GM18870 (cell line): Measurements from ENCODE around the gene TAF1C.

Experiments used
- ATAC-seq: cut with Tn5 transposase; IDR thresholded peaks from one replicate; pipeline ENCODE4 v1.9.1; 2021; ENCODE audit warnings: moderate library complexity; ENCODE audit not compliant: unreplicated experiment

The TAF1C gene

DNA sequence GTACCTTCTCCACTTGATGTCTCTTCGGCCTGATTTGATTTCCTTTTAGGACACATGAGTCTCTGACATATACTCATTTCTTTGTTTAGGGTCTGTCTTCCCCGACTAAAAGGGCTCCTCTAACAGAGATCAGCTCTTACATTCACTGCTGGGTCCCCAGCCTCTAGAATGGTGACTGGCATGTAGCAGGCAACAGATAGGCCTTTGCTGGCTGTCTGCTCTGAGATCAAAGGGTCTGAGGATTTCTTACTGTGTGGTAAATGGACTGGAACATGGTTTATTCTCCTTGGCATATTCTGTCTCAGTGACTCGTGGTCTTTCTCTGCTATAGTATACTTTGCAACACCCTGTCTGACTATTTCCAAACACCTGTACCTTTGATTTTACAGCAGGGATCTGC, 25.1 kb downstream of the TAF1C start:
- ATAC-seq = no peak

DNA sequence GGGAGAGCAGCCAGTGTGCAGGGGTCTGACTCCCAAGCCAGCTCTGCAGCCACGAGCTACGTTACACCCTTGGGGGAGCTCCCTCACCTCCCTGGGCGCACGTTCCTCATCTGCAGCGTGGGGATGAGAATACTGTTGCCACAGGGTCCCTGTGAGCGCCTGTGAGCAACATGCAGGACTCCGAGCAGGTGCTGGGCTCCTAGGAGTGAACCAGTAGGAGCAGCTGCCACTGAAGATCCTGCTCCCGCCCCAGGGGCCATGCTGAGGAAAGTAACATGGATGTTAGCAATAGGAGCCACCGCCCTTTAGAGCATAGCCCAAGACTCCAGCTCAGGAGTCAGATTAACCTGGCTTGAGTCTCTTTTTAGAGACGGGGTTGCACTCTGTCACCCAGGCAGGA, 25.8 kb downstream of the TAF1C start:
- ATAC-seq = no peak

DNA sequence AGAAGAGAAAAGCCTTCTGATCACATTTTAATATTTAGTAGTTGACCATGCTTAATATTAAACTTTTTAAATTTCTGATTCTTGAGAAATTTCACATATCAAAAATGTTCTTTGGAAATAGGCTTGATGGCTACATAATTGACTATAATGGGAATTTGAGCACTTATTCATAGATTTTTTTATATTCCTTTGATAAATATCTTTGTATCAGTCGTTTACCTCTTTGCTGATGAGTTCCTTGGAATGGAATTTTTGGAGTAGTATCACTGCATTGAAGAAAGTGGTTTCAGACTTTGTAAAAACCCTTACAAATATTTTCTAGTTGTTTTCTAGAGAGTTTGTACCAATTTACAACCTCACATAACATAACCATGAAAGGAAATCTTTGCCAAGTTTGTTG, 27.1 kb downstream of the TAF1C start:
- no peak for ATAC-seq

DNA sequence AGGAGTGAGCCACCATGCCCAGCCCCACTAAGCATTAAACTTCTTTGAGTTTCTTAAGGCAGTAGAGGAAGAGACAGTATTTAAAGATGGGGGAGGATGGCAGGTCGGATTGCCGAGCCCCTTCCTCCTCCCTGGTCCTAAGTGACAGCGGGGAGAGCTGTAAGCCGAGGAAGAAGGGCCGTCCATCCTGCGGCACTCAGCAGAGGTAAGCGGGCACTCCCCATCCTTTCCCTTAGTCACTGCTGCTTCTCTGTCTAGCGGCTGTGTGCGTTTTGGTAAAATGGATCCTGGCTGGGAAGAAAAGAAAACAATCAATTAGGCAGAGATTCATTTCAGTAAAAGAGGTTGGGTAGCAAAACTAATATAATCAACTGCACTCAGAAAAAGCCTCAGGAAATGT, 27.9 kb downstream of the TAF1C start:
- no peak for ATAC-seq

DNA sequence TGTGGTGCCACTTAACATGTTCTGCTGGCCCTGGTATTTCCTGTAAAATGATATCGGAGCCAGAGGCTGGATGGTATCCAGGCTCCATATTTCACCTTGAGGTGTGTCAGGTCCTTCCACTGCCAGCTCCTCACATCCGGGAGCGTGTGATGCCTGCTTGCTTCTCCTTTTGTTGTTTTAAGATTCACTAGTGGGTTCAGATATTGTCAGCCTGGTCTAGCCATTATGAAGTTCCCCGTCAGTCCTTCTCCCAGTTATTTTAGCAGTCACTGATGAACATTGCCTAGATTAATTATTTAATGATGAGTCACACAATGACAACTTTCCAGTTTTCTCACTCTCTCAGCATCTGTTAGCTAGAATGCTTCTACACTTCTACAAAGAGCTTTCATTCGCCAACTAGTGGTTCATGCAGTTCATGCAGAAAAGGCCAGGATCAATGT, 30.5 kb downstream of the TAF1C start:
- no peak for ATAC-seq

DNA sequence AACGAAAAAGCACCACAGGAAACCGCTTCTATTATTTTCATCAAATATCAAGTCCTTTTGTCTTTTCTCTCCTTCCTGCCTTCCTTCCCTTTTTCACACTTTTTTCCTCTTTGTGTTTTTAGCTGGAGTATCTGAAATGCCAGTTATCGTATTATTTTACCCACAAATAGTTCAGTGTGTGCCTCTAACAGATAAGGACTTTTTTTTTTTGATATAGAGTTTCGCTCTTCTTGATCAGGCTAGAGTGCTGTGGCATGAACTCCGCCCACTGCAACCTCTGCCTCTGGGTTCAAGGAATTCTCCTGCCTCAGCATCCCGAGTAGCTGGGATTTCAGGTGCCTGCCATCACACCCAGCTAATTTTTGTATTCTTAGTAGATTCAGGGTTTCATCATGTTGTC, 31.1 kb downstream of the TAF1C start:
- no peak for ATAC-seq

DNA sequence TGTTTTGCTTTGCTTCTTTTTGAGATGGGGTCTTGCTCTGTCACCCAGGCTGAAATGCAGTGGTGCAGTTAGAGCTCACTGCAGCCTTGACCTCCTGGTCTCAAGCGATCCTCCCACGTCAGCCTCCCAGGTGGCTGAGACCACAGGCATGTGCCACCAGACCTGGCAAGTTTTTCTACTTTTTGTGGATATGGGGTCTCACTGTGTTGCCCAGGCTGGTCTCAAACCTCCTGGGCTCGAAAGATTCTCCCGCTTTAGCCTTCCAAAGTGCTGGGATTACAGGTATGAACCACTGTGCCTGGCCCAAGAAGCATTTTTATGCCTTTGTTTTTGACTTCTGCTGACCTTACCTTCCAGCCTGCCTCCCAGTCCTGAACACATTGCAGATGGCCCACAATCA, 31.6 kb downstream of the TAF1C start:
- no peak for ATAC-seq

DNA sequence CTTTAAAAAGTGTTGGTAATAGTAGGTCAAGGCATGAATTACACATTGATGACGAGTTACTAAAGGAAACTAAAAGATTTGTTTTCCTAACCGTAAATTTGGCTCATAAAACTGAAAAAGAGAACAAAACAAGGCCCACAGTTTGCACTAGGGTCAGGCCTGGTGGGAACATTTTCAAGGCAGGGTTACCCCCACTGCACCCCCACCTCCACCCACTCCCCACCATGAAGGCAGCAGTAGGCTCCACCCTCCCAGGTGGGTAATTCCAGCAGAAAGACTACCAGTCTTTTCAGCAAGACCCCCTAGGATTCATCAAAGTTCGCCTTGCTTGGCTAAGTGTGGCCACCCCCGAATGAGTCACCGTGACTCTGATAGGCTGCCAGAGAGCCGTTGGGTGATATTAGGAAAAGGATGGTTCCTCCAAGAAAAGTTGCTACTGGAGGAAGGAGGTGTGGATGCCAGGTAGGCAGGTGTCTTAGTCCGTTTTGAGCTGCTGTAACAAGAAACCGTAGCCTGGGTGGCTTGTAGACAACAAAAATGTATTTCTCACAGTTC, 33.1 kb downstream of the TAF1C start:
- no peak for ATAC-seq

DNA sequence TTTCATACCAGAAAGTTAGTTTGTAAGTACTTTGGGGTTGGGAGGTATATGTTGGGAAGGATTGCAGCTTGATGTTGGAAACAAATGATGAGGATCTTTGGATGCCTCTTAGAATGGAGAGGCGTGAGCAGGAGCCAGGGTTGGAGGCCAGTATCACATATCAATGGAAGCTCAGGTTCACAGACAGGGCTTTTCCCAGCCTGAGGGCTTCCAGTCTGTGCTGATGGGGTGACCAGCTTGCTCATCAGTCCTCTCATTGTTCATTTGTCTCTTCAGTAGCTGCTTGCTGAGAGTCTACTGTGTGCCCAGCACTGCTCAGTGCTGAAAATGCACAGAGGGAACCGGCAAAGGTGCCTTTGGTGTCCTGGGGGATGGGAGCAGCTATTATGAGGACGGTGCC, 35.9 kb downstream of the TAF1C start:
- no peak for ATAC-seq

DNA sequence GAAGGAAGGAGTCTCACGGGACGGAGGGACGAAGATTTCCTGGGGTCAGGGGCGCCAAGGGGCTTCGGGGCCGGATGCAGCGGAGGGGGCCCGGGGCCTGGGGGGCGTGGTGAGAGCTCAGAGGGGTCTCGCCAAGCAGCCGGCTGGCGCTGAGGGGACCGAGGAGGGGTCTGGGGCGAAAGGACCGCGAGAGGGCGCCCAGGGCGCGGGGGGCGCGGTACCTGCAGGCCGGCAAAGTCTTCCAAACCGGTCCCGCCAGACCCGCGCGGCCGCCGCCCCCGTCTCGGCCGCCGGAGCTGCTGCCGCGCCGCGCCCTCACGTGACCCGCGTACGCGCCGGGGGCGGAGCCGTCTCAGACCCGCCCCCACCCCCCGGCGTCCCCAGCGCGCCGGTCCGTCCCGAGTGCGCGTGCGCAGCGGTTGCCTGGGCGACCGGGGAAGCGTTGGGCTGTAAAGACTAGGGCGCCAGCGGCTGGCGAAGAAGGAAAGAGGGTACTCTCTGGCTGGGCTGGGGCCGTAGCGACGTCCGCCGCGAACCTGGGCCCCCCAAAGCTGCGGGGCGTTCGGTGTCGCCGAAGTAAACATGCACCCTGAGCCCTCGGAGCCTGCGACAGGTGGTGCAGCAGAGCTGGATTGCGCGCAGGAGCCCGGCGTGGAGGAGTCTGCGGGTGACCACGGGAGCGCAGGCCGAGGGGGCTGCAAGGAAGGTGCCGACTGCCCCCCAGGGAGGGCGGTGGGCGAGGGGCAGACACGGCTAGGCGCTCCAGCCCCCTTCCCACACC, 41.8 kb downstream of the TAF1C start, which contains the start of the genes DNAAF1 and HSDL1:
TSS of gene DNAAF1 (plus strand) at position 450 of the 781 bp plus-strand sequence. CDS start at position 583, 133 bp downstream.
TSS of gene HSDL1 (minus strand) at position 319 of the 781 bp plus-strand sequence. CDS start 13,856 bp downstream, outside the sequence.
- ATAC-seq = peak; percentile 48

DNA sequence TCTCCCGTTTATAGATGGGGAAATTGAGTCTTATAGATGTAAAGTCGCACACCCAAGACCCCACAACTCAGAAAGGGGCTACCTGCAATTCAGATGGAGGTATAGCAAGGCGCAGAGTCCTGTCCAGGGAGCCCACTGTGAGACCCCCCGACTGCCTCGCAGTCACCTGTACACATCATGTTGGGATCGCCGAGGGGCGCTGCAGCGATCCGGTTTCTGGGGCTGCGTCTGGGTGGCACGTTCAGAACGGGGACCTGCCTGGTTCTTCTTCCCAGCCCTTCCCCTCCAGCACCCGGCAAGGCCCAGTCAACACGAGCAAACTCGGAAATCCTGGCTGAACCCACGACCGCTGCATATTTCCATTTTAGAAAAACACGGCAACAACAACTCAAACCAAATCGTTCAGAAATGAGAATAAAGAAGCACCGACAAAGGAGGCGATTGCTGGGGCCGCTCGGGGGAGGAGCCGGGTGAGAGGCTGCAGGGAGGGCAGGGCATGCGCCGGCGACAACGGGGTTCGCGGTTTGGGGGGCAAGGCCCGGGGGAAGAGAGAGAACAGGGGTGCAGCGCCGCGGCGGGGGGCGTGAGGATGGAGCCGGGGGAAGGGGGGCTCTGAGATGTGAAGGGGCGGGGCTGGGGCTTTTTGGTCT, 42.5 kb downstream of the TAF1C start:
- no peak for ATAC-seq

DNA sequence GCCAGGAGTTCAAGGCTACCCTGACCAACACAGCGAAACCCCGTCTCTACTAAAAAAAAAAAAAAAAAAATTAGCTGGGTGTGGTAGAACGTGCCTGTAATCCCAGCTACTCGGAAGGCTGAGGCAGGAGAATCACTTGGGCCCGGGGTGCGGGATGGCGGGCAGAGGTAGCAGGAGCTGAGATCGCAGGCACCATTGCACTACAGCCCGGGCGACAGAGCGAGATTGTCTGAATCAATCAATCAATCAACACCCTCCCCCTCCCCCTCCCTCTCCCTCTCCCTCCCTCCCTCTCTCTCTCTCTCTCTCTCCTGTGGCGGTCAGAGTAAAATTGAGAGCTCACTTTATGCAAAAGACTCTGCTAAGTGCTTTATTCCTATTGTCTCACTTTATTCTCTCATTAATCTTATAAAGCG, 43.1 kb downstream of the TAF1C start:
- ATAC-seq = no peak

DNA sequence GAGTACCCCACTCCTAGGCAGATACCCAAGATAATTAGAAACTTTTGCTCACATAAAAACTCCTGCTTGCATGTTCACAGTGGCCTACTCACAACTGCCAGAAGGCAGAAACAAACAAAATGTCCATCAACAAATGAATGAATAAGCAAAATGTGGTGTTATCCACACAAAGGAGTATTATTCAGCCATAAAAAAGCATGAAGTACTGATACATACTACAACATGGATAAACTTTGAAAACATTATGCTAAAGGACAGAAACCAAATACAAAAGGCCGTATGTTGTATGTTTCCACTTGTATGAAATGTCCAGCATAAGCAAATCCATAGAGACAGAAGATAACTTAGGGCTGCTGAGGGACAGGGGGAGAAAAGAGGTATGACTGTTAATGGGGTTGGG, 43.8 kb downstream of the TAF1C start:
- no peak for ATAC-seq

DNA sequence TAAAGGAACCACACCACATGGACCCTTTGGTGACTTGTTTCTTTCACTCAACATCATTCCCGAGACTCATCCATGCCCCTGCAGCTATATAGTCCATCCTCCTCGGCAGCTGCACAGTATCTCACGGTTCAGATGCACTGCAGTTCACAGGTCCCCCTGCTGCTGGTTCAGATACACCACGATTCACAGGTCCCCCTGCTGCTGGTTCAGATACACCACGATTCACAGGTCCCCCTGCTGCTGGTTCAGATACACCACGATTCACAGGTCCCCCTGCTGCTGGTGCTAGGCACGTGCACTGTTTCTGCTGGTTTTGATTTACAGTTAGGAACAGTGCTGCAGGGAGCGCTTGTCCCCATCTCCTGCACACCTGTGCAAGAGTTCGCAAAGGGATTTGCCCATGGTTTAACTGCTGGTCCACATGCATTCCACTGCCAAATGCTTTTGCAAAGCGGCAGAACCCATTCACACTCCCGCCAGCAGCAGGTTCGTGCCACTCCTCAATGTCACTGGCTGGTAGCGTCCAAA, 45.6 kb downstream of the TAF1C start:
- no peak for ATAC-seq

DNA sequence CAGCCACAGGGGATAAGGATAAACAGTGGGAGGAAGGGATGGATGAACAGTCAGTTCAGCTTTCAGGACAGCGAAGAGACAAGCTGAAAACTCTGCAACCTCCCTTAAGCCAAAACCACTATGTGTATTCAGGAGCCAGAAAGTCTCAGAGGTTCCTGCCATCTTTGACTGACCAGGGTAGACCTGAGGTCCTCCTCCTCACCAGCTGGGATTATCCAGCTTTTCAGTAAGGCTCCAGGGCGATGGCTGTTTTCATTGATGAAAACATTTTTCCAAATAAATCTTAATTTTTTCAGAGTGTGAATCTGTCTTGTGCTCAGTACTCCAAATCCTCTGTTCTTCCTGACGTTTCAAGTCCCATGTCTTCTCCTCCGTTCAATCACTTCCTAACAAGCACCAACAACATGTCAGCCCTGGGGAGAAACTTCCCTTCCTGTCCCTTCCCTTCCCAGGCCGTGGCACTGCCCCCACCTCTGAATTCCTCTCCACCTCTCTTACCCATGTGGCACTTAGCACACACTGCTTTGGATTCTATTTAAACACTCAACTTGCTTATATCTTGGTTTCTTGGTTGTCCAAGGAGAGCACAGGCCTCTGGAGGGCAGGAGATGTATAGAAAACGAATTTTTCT, 47.1 kb downstream of the TAF1C start:
- ATAC-seq = no peak

DNA sequence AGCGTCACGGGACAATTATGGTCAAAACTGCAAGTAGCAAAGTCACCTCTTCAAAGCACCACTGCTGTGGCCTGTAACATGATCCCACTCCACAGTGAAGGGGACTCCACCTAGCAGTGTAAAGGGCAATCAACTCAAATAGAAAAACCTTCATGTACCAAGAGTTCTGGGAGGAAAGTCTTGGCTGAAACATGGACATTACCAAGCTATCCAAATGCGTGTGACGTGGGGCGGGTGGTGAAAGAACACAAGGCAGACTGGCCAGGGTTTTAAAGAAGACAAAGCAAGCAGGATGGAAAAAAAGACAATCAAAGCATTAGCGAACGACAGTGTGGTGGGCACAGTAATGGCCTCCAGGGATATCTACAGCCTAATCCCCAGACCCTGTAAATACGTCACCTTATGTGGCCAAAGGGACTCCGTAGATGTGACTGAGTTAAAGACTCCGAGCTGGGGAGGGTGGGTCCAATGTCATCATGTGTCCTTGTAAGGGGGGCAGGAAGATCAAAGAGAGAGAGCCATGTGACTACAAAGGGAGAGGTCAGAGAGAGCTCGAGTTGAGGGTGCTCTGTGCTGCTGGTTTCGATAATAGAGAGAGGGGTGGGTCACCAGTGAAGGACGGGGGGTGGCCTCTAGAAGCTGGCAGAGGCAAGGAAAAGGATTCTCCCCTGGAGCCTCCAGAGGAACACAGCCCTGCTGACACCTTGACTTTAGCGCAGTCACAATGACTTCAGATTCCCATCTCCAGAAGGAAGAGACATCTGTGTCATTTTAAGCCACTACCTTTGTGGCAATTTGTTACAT, 47.8 kb downstream of the TAF1C start:
- peak; percentile 69 for ATAC-seq

DNA sequence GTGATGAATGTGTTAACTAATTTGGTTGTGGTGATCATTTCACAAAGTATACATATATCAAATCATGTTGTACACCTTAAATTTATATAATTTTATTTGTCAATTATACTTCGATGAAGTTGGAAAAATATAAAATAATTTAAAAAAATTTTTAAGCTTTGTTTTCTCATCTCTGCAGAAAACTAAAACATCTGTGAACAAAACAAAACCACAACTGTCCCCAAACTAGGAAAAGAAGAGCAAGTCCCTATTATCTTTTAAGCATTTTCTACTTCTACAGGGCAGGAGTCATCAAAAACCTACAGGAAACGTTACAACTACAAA, 48.4 kb downstream of the TAF1C start:
- no peak for ATAC-seq

DNA sequence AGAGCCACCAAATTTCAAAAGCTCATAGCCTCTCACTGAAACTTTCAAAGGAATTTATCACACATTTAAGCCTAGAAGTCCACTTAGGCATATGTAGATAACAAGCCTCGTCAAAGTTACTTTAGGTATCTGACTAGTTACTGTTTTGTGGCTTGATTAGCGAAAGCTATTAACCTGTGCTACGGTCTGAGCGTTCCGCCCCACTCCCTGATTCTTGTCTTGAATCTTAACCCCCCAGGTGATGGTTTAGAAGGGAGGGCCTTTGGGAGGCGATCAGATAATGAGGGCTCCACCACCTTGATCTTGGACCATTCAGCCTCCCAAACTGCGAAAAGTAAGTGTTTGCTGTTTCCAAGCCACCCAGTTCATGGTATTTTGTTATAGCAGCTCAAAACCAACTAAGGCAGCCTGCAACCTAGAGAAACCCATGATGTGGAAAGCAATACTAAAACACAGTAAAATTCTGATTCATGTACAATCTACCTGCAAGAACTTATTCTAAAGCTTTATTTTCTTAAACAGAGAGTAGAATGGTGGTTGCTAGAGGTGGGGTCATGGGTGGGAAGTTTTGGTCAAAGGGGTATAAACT, 49.0 kb downstream of the TAF1C start:
- ATAC-seq = no peak

DNA sequence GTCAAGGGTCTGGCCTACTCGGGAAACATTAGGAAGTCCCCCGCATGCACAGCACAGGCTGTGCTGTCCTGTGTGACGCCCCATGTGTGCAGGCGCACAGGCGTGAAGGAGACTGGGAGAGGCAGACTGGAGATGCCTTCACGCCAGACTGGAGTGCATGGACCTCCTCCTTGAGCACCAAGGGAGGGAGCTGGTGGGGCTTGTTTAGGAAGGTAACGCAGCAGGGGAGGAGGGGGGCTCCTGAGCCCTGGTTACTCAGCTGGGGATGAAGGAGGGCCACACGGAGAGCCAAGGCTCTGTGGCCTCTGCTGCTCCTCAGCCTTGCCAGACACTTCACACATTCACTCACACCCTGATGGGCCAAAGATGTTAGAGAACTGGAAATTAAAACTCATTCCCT, 49.6 kb downstream of the TAF1C start:
- no peak for ATAC-seq
